B cell (primary cell): ENCODE data around the gene MAGEB10. TPM values are rescaled to one million over a fixed set of nuclear protein-coding genes. Genes with fewer than 3 reads are reported as not detected.
"Not testable (repeated sequence)": the region's sequence is repeated elsewhere in the genome, so short reads cannot be mapped to it uniquely, and the experiment has no call there.

Experiments
- ATAC-seq: fragments of 200-7000 bp; cut with Tn5 transposase; one replicate; pipeline ENCODE4 v1.10.0; 2021; ENCODE audit warnings: low read depth, mild to moderate bottlenecking, moderate number of reproducible peaks, moderate library complexity
- CTCF ChIA-PET: fragments of 350-600 bp; sonication (Branson Sonifier 250); formaldehyde crosslinking; loops from one replicate; lab custom pipeline; 2021; ENCODE audit warnings: antibody characterized with exemption, inconsistent platforms; lab: Charles Lee
- POLR2A ChIA-PET: fragments of 350-600 bp; sonication (Branson Sonifier 250); formaldehyde crosslinking; loops from one replicate; lab custom pipeline; 2021; ENCODE audit warnings: antibody characterized with exemption; lab: Charles Lee
- DNase-seq: peaks from one replicate; pipeline ENCODE4 v3.0.0; 2013
- H2AFZ ChIP-seq: 2 replicates; pipeline ENCODE4 v1.6.1; 2012; ENCODE audit warnings: mild to moderate bottlenecking, low read depth, low read length; ENCODE audit not compliant: insufficient read depth, poor library complexity, severe bottlenecking
- H3K27ac ChIP-seq, 2 donors: 1 replicate in 1 of 2; 2 replicates in 1 of 2; pipeline ENCODE4 v1.5.1; 2012 to 2013; ENCODE audit warnings: low read length in 2 of 2, mild to moderate bottlenecking in 2 of 2, moderate library complexity in 1 of 2
- H3K27me3 ChIP-seq, 4 experiments: fragments of 200-600 bp in 1 of 4; sonication (generic) in 1 of 4; replicated peaks in 1 of 4; 1 replicate in 2 of 4; 2 replicates in 2 of 4; pipeline versions ENCODE4 v1.6.1 to v1.7.0; 2013 to 2016; ENCODE audit warnings: low read length in 3 of 4, mild to moderate bottlenecking in 2 of 4, mixed read lengths in 1 of 4, moderate library complexity in 1 of 4; ENCODE audit not compliant: insufficient read depth in 4 of 4, control insufficient read depth in 3 of 4; ENCODE audit errors: control extremely low read depth in 1 of 4
- H3K36me3 ChIP-seq, 2 experiments: replicated peaks in 1 of 2; 1 replicate in 1 of 2; 2 replicates in 1 of 2; pipeline versions ENCODE4 v1.6.1 to v1.7.1; 2013; ENCODE audit warnings: low read length in 1 of 2; ENCODE audit not compliant: insufficient read depth in 2 of 2, control insufficient read depth in 1 of 2; ENCODE audit errors: control extremely low read depth in 1 of 2, extremely low read depth in 1 of 2
- H3K4me1 ChIP-seq, 2 donors: fragments of 200-600 bp in 1 of 2; sonication (generic) in 1 of 2; 1 replicate in 1 of 2; 2 replicates in 1 of 2; pipeline versions ENCODE4 v1.5.1 to v1.6.1; 2013 to 2017; ENCODE audit warnings: low read length in 2 of 2; ENCODE audit not compliant: control insufficient read depth in 2 of 2, insufficient read depth in 2 of 2
- H3K4me2 ChIP-seq: replicated peaks from 2 replicates; pipeline ENCODE3; 2012; ENCODE audit warnings: mild to moderate bottlenecking, low read depth, low read length; ENCODE audit not compliant: poor library complexity, severe bottlenecking
- H3K4me3 ChIP-seq, 5 experiments: fragments of 200-600 bp in 1 of 5; sonication (generic) in 1 of 5; 1 replicate in 3 of 5; 2 replicates in 2 of 5; pipeline versions ENCODE4 v1.5.1 to v1.7.0; 2011 to 2016; ENCODE audit warnings: low read length in 4 of 5, mild to moderate bottlenecking in 4 of 5, low read depth in 2 of 5, control low read depth in 1 of 5, moderate library complexity in 1 of 5; ENCODE audit not compliant: insufficient read depth in 1 of 5; ENCODE audit errors: control extremely low read depth in 1 of 5, extremely low read depth in 1 of 5
- H3K79me2 ChIP-seq: fragments of 200-600 bp; sonication (generic); one replicate; pipeline ENCODE4 v1.6.0; 2016; ENCODE audit warnings: low read length; ENCODE audit not compliant: control insufficient read depth, insufficient read depth
- H3K9ac ChIP-seq: fragments of 200-600 bp; sonication (generic); 2 replicates; pipeline ENCODE4 v1.6.1; 2017; ENCODE audit warnings: mild to moderate bottlenecking, low read length, moderate library complexity
- H3K9me3 ChIP-seq, 3 donors: one replicate each; pipeline versions ENCODE4 v1.6.1 to v1.7.1; 2013; ENCODE audit warnings: low read length in 2 of 3; ENCODE audit not compliant: control insufficient read depth in 2 of 3, insufficient read depth in 1 of 3; ENCODE audit errors: control extremely low read depth in 1 of 3
- H4K20me1 ChIP-seq: 2 replicates; pipeline ENCODE4 v1.6.0; 2012; ENCODE audit warnings: mild to moderate bottlenecking, low read length; ENCODE audit not compliant: insufficient read depth, control insufficient read depth, poor library complexity, severe bottlenecking
- H3K27ac Mint-ChIP-seq: one replicate; pipeline ENCODE4 v1.8.0; 2021; ENCODE audit warnings: mixed read lengths
- H3K27me3 Mint-ChIP-seq: one replicate; pipeline ENCODE4 v1.8.0; 2021; ENCODE audit warnings: mixed read lengths
- H3K4me1 Mint-ChIP-seq: one replicate; pipeline ENCODE4 v1.8.0; 2021; ENCODE audit warnings: mixed read lengths
- H3K4me3 Mint-ChIP-seq: one replicate; pipeline ENCODE4 v1.8.0; 2021; ENCODE audit warnings: mixed read lengths
- H3K9me3 Mint-ChIP-seq: one replicate; pipeline ENCODE4 v1.8.0; 2022; ENCODE audit warnings: mixed read lengths; ENCODE audit not compliant: insufficient read depth
- CTCF ChIP-seq: fragments of 200-600 bp; IDR thresholded peaks from one replicate; pipeline ENCODE4 v1.8.0; 2022; ENCODE audit warnings: antibody characterized with exemption, mild to moderate bottlenecking
- EZH2 ChIP-seq: IDR thresholded peaks from 2 replicates; pipeline ENCODE4 v1.6.1; 2012; ENCODE audit warnings: borderline replicate concordance, low read depth, mild to moderate bottlenecking, moderate library complexity, low read length; ENCODE audit not compliant: insufficient read depth, poor library complexity, severe bottlenecking
- WGBS: methylation state at CpG from one replicate; pipeline ENCODE4 v1.1.5; 2013; ENCODE audit warnings: missing lambda C conversion rate; ENCODE audit not compliant: insufficient coverage; 5-methylcytosine and 5-hydroxymethylcytosine counted together
- intact Hi-C: fragments of 100-400 bp; cut with micrococcal nuclease; formaldehyde crosslinking; loops from one replicate; pipeline ENCODE4 v1.10.0; 2022
- polyA plus RNA-seq: library from polyadenylated mRNA; depleted of rRNA; stranded (reverse); fragments of >200 nt; gene quantifications from 2 replicates; pipeline ENCODE4 v1.2.3, GENCODE V29; 2012
- total RNA-seq, 2 donors: library from RNA; stranded (reverse); fragments of 120-200 nt in 1 of 2; gene quantifications; 1 replicate in 1 of 2; 2 replicates in 1 of 2; pipeline versions ENCODE4 v1.2.3 to v1.2.4, GENCODE V29; 2013 to 2022

MAGEB10 gene
- total and polyA plus RNA-seq, 2 donors (not counting 1 experiment from before 2014, with no cell fraction given) = not detected

DNA sequence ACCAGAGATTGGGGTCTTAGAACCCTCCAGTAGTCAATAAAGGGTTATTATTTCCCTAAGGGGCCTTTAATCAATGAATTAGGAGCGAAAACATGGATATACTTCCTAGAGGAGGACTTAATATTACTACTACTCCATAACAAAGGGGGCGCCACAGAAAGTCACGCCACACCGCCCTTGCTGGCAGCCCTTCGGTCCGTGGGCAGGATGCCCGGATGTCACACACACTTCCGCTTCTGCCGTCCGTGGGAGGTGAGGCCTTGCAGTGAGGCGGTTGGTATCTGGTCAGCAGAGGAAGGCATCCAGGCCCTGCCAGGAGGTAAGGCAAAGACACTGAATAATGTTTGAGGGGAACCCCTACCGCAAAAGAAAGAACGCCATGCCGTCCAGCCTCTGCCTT, 436 bp downstream of the MAGEB10 start:
- no peak for DNase-seq
- 99% methylated on average over 10 of the region's 14 CpGs for WGBS
- Mint-ChIP-seq H3K27ac (no peak overlapping the region), H3K27me3 (no peaks in the 10 kb centered on the region), H3K4me1 (no peaks in the 10 kb centered on the region), H3K4me3 (no peak overlapping the region), H3K9me3 (no peaks in the 10 kb centered on the region)
- POLR2A ChIA-PET = no interaction called here
- Histone ChIP-seq H3K9ac (no peak overlapping the region), H3K79me2 (no peaks in the 10 kb centered on the region), H2AFZ (no peak overlapping the region), H3K27ac (no peak overlapping the region), H3K4me3 (no peak overlapping the region), H3K4me2 (no peak overlapping the region), H4K20me1 (no peaks in the 10 kb centered on the region), H3K4me1 (no peaks in the 10 kb centered on the region), H3K9me3 (no peaks in the 10 kb centered on the region), H3K27me3 (no peaks in the 10 kb centered on the region), H3K36me3 (no peaks in the 10 kb centered on the region)
- CTCF ChIA-PET = no interaction called here
- ATAC-seq = no peak
- TF ChIP-seq EZH2 (no peak), CTCF (no peak)
- intact Hi-C loops = no loop called here

GRCh38 chrX:27808991-27809859, 1.4 kb downstream of the MAGEB10 start:
- H3K27ac Mint-ChIP-seq, H3K4me3 ChIP-seq, H2AFZ ChIP-seq, POLR2A ChIA-PET, DNase-seq, H3K9ac ChIP-seq, H3K27me3 Mint-ChIP-seq, H3K9me3 ChIP-seq, intact Hi-C loops, ATAC-seq, H3K79me2 ChIP-seq, H4K20me1 ChIP-seq, H3K4me1 Mint-ChIP-seq, CTCF ChIA-PET, H3K4me2 ChIP-seq, H3K27ac ChIP-seq, H3K36me3 ChIP-seq, H3K9me3 Mint-ChIP-seq, H3K4me1 ChIP-seq, H3K4me3 Mint-ChIP-seq, H3K27me3 ChIP-seq: not testable (repeated sequence)
- 100% methylated on average over 10 of the region's 50 CpGs for WGBS
